NCI-H1092 treated with DMSO at 0.1 percent for 48 hours (cell line): ENCODE data around the gene ZNF599.

Experiments used
- DNase-seq: peaks from one replicate; lab custom pipeline; 2025; lab: John Stamatoyannopoulos, UW

The ZNF599 gene

GRCh38 chr19:34744896-34745690, 27.9 kb downstream of the ZNF599 start:
- DNase-seq, result no peak

- DNase-seq, result no peak
These were observed 38.4 kb downstream of the ZNF599 start for GRCh38 chr19:34734537-34735103.

GRCh38 chr19:34733746-34734536, 39.1 kb downstream of the ZNF599 start, which contains the start of gene ZNF181:
ZNF181 (plus strand) TSS chr19:34734243; CDS start chr19:34735038, 795 bp downstream.
- DNase-seq, result peak; percentile 85

- no peak for DNase-seq
These were observed 39.7 kb downstream of the ZNF599 start for GRCh38 chr19:34733266-34733745.

- no peak for DNase-seq
These were observed 40.3 kb downstream of the ZNF599 start for GRCh38 chr19:34732612-34733211.

GRCh38 chr19:34731964-34732363, 41.1 kb downstream of the ZNF599 start:
- no peak for DNase-seq

GRCh38 chr19:34731019-34731829, 41.8 kb downstream of the ZNF599 start:
- DNase-seq, result no peak

GRCh38 chr19:34725400-34725799, 47.6 kb downstream of the ZNF599 start:
- no peak for DNase-seq

- DNase-seq, result no peak
These were observed 50.7 kb downstream of the ZNF599 start for GRCh38 chr19:34722353-34722752.

- no peak for DNase-seq
These were observed 57.7 kb downstream of the ZNF599 start for GRCh38 chr19:34715357-34715756.

- DNase-seq, result no peak
These were observed 59.8 kb downstream of the ZNF599 start for GRCh38 chr19:34713262-34713637.

GRCh38 chr19:34712395-34713261, 60.4 kb downstream of the ZNF599 start:
- peak; percentile 56 for DNase-seq

GRCh38 chr19:34711890-34712289, 61.1 kb downstream of the ZNF599 start:
- DNase-seq, result no peak
